BJ (cell line): ENCODE data around the gene GMPPB. TPM values are rescaled to one million over a fixed set of nuclear protein-coding genes. Genes with fewer than 3 reads are reported as not detected.

ENCODE experiments used
- CTCF ChIA-PET: fragments of 350-600 bp; formaldehyde crosslinking; extraction: SDS; loops from one replicate; lab custom pipeline; 2021; ENCODE audit warnings: antibody characterized with exemption, inconsistent platforms; lab: Yijun Ruan, JAX
- POLR2A ChIA-PET: fragments of 300-600 bp; sonication (Branson Sonifier 250); formaldehyde crosslinking; extraction: SDS; loops from one replicate; lab custom pipeline; 2021; ENCODE audit warnings: antibody characterized with exemption; lab: Charles Lee
- DNase-seq: peaks from one replicate; pipeline ENCODE4 v3.0.0-alpha.2; 2011; ENCODE audit warnings: low read depth
- H3K27me3 ChIP-seq: 2 replicates; pipeline ENCODE4 v1.6.0; 2011; ENCODE audit warnings: low read length; ENCODE audit not compliant: control insufficient read depth, insufficient read depth
- H3K36me3 ChIP-seq: 2 replicates; pipeline ENCODE4 v1.5.1; 2011; ENCODE audit warnings: low read length; ENCODE audit not compliant: control insufficient read depth, insufficient read depth
- H3K4me3 ChIP-seq: 2 replicates; pipeline ENCODE4 v1.5.1; 2011; ENCODE audit warnings: low read depth, mild to moderate bottlenecking, control low read depth, low read length
- CTCF ChIP-seq: IDR thresholded peaks from 2 replicates; pipeline ENCODE4 v1.5.1; 2011; ENCODE audit warnings: low read depth, mild to moderate bottlenecking, control low read depth, inconsistent platforms, low read length, moderate library complexity; ENCODE audit not compliant: insufficient read depth
- polyA plus RNA-seq: library from polyadenylated mRNA; depleted of rRNA; stranded (reverse); fragments of >200 nt; gene quantifications from 2 replicates; pipeline ENCODE4 v1.2.3, GENCODE V29; 2011

The GMPPB gene
- polyA plus RNA-seq, 1 experiment, result 30.0 TPM

DNA sequence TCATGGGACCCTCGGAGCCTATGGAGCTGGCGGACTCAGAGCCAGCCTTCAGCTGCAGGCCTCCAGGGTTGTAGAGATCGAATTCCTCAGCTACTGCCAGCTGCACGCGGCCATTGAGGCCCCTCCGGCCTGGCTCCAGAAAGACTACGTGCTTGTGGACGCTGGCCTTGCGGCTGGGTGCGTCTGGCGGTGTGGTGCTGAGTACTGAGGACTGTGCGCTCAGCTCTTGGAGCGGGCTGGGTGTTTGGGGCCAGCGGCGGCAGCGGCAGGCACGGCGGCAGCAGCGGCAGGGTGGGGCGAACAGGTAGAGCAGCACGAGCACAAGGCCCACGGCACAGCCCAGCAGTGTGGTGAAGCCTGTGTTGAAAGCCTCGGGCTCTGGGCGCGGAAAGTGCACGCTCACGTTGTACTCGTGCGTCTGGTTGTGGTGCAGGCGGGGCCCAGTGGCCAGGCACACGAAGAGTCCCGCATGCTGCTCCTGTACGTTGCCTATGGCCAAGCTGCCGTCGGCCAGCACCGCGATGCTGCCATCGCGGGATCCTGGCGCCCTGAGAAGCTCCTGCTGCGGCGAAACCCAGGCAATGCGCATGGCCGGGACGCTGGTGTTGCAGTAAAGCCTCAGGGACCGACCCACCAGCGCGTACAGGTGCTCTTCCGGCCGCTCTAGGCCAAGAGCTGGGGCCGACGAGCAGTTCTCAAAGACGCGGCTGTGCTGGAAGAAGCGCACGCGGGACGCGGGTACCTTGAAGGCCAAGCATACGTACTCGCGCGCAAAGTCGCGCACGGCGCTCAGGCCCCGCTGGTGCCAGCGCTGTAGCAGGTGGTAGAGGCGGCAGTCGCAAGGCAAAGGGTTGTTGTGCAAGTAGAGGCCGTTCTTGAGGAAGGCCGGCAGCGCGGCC lies 5.5 kb downstream of the GMPPB start:
- H3K36me3 ChIP-seq, result peaks cover 21% of the 10 kb centered on the region
- POLR2A ChIA-PET, result no interaction called here
- no peaks in the 10 kb centered on the region for H3K27me3 ChIP-seq
- no peak for TF ChIP-seq CTCF
- no peak overlapping the region for H3K4me3 ChIP-seq
- CTCF ChIA-PET, result interaction anchor here (0.7 to 4.4 kb wide), 3 partner anchors 18 to 179 kb away, joined by 3 to 24 read pairs (median 6); no protein-coding TSS in a partner anchor
- no peak for DNase-seq

DNA sequence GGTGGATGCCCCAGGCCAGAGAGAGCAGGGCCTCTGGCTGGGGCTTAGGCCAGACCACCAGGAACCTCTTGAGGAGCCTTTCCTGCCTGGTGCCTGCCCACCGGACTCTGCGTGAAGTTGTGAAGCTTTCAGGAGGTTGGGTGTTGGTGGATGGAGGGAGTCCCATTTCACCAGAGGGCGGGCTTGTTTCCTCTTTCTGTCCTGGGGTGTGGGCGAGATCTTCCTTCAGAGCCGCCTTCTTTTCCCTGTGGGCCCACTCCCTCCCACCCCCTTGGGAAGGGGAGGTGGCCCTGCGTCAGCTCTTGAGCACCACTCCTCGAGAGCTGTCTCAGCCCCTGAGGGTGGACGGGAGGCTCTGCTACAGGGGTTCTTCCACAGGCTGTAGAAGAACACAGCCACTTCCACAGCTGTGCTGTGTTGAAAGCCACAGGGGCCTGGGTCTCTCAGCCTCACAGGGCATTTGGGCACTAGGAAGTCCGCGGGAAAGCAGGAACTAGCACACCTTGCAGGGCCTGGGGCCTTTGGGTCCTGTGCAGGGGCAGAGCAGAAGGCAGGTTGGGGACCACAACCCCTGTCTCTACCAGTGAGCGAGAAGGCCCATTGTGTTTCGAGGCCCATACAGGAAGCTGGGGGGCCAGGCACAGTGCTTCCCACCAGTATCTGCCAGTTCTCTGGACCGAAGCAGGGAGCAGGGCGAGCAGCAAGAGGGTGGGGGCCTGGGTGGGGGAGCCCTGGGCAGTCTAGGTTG lies 6.4 kb downstream of the GMPPB start:
- Histone ChIP-seq H3K4me3 (no peak overlapping the region), H3K27me3 (no peaks in the 10 kb centered on the region), H3K36me3 (peaks cover 23% of the 10 kb centered on the region)
- DNase-seq, result no peak
- ChIA-PET POLR2A (no interaction called here), CTCF (interaction anchor here (1.4 kb wide), 1 partner anchor 17 kb away, joined by 6 read pairs; no protein-coding TSS in a partner anchor)
- TF ChIP-seq CTCF, result no peak

- ChIA-PET CTCF (interaction anchor here (1.4 kb wide), 1 partner anchor 16 kb away, joined by 6 read pairs; no protein-coding TSS in a partner anchor), POLR2A (no interaction called here)
- no peak for DNase-seq
- H3K36me3 ChIP-seq, result peaks cover 20% of the 10 kb centered on the region
- no peak overlapping the region for H3K4me3 ChIP-seq
- TF ChIP-seq CTCF, result no peak
- H3K27me3 ChIP-seq, result no peaks in the 10 kb centered on the region
Observed at GRCh38 chr3:49716691-49717210, 7.0 kb downstream of the GMPPB start.

DNA sequence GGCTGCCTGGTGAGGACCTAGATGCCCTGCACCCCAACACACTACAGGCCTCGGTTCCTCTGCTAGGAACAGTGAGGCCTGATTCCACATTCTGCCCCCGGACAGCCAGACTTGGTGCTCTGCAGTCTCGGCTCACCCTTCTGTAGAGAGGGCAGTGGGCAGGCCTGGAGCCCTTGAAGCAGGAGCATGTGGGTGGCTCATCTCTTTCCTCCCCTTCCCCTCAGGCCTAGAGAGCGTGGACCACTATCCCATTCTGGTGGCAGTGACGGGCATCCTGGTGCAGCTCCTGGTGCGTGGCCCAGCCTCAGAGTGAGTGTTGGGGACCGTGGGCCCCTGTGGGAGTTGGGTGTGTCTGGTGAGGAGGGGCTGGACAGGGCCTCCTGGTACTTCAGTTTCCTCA lies 7.6 kb downstream of the GMPPB start:
- H3K36me3 ChIP-seq, result peaks cover 16% of the 10 kb centered on the region
- TF ChIP-seq CTCF, result no peak
- H3K27me3 ChIP-seq, result no peaks in the 10 kb centered on the region
- CTCF ChIA-PET, result interaction anchor here (1.0 kb wide), 1 partner anchor 12 kb away, joined by 4 read pairs; no protein-coding TSS in a partner anchor
- DNase-seq, result no peak
- POLR2A ChIA-PET, result no interaction called here
- no peak overlapping the region for H3K4me3 ChIP-seq
